HFF-Myc (cell line): ENCODE measurements around the gene KRTAP6-2.

Source experiments
- DNase-seq: peaks from one replicate; pipeline ENCODE4 v3.0.0-alpha.2; 2011; ENCODE audit warnings: low read depth; ENCODE audit errors: extremely low read depth
- H3K4me3 ChIP-seq: replicated peaks from 2 replicates; pipeline ENCODE4 v1.5.1; 2011; ENCODE audit warnings: low read depth, mild to moderate bottlenecking, control low read depth, low read length
- CTCF ChIP-seq: IDR thresholded peaks from 2 replicates; pipeline ENCODE4 v1.5.1; 2012; ENCODE audit warnings: mild to moderate bottlenecking, low read depth, low read length, control low read depth; ENCODE audit errors: missing control alignments

KRTAP6-2 gene

GRCh38 chr21:30561264-30561895 is 37.3 kb downstream of the KRTAP6-2 start, which contains the start of gene KRTAP19-7:
TSS of gene KRTAP19-7 (minus strand) at chr21:30561314. CDS start at chr21:30561289, 25 bp downstream.
- TF ChIP-seq CTCF: no peak
- H3K4me3 ChIP-seq: no peak within 1 kb of the TSS
- DNase-seq: no peak

- DNase-seq: no peak
- no peak overlapping the region for H3K4me3 ChIP-seq
- TF ChIP-seq CTCF: no peak
Measured at GRCh38 chr21:30555095-30555494, 43.6 kb downstream of the KRTAP6-2 start.

GRCh38 chr21:30552782-30553181 is 45.9 kb downstream of the KRTAP6-2 start:
- no peak overlapping the region for H3K4me3 ChIP-seq
- DNase-seq: no peak
- TF ChIP-seq CTCF: no peak
